Renal cortex interstitium (tissue), 11 donors: ENCODE results near the gene LEMD2. TPM values are rescaled to one million over a fixed set of nuclear protein-coding genes. Genes with fewer than 3 reads are reported as not detected.

ENCODE experiments used
- DNase-seq, 11 donors: peaks; one replicate each; pipeline ENCODE4 v3.0.0-alpha.2; 2013; ENCODE audit warnings: low read depth in 9 of 11, low spot score in 4 of 11; ENCODE audit errors: extremely low read depth in 1 of 11
- polyA plus RNA-seq, 3 donors: library from polyadenylated mRNA; unstranded; fragments of 120-200 nt; gene quantifications; one replicate each; pipeline ENCODE4 v1.2.1, GENCODE V29; 2013; ENCODE audit not compliant: insufficient read length in 3 of 3

The LEMD2 gene
- polyA plus RNA-seq, 3 donors, result 65.9 to 78.7 (median 66.1) TPM

- DNase-seq, result no peak
Observed at GRCh38 chr6:33802186-33802958, 13.4 kb upstream of the LEMD2 start.

DNA sequence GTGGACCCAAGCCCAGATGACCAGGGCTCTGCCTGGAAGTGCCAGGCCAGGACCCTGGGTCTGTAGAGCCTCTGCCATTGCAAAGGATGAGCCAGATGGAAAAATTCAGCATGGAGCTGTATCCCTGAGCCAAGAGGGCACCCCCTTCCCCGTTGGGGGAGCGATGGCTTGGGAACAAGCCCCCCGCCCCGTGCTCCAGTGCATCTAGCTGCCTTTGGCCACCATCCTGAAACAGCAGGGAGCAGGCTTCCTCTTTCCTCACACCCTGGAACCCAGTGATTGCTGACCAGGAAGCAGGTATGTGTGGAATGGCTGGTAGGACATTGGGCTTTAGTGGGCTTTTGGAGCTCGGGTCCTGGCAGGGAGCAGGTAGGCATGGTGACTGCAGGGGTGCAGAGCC, 12.7 kb upstream of the LEMD2 start:
- no peak for DNase-seq

GRCh38 chr6:33800248-33800969, 11.5 kb upstream of the LEMD2 start:
- no peak for DNase-seq

DNA sequence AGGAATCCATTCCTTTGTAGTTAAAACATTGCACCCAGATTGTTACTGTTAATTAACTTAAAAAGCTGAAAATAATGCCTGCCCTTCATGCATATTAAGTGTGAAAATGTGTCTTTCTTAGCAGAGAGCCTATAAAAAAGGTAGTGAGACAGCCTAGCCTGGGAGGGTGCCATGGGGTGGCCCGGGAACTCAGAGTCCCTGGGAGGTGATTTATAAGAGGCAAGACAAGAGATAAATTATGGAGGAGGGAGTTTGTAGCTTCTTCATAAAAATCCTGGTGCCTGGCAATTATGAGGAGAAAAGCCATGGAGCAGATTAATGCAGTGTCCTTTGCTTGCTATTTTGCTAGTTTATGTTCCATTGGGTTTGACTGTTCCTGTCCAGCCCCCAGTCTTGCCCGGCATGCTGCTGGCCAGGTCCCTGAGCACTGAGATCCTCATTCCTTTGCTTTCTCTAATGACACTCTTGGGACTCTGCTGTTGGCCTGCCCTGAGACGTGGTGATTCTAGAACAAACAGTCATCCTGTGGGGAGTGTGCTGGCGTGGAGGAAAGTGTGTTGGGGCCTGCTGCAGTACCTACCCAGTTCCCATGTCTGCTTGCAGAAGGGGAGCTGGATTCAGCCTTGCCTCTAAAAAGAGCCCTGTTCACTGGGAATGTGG, 10.7 kb upstream of the LEMD2 start:
- no peak for DNase-seq

DNA sequence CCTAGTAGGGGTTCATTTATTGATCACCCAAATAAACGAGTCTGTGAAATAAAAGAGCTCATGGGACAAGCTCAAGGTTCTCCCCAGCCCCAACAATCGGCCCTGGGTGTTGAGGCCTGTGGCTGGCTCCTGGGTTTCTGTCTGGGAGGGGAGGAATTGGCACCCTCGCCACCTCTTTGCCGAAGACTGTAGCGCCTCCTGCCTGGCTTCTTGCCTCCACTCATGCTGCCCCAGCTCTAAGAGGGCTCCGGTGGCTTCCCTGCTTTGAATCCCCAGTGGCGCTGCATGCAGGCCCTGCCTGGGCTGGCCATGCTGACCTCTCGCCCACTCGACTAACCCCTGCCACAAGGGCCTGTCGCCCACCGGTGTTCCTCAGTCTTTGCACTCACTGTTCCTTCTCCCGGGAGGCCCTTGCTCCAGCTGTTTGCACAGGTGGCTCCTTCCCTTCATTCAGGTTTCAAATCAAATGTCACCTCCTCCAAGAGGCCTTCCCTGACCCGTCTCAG, 9.5 kb upstream of the LEMD2 start:
- DNase-seq, result no peak

DNA sequence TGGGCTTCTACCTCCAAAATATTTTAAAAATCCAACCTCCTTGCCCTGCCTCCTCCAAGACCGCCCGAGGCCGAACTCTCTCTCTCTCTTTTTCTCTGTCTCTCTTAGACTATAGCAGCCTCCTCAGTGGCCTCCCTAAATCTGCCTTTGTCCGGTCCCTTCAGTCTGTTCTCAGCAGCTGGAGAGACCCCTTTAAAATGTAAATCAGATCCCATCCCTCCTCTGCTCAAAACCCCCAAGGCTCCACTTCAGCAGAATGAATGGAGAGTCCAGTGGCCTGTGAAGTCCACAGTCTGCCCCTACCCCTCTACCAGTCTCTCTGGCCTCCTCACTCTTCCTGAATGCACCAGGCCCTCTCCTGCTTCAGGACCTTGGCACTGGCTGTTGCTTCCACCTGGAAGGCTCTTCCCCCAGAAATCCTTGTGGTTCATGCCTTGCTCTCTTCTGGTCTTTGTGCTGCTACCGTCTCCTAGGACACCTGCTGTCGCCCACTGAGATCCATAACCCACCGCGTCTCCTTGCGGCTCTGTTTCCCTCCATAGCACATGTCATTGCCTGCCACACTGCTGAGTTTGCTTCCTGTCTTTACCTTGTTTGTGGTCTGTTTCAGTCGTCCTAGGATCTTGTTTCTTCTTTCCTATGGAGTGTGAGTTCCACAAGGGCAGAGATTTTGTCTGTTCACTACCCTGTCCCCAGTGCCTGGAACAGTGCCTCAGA, 8.9 kb upstream of the LEMD2 start:
- DNase-seq, result no peak

DNA sequence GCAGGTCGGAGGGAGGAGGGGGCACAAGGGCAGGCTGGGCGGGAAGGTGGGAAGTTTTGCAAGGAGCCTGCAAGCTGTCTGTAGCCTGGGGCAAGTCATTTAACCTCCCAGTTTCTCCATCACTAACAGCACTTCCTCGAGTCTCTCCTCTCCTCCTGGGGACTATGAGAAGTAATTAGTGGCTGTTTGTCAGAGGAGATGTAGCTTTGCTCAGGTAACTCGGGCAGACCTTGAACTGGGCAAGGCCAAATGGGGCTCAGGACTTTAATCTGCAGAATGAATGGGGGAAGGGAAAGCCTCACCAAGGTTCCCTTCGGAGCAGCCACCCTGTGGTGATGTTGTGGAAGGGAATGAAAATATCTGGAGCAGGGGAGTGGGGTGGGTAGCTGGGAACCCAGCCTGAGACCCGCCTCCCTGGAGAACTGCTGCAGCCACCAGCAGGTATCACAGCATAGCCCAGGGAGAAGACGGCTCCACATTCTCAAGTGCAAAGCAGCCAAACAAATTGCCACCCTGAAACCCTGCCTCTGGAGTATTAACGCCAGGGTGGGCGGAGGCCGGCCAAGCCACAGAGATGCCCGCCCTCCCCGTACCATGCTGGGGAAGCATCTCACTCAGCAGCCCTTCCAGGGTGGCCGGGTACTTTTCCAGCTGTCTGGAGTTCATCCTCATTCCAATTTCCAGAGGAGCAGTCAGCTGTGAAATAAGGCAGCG, 6.1 kb upstream of the LEMD2 start:
- no peak for DNase-seq

GRCh38 chr6:33792981-33793380, 4.1 kb upstream of the LEMD2 start:
- no peak for DNase-seq

DNA sequence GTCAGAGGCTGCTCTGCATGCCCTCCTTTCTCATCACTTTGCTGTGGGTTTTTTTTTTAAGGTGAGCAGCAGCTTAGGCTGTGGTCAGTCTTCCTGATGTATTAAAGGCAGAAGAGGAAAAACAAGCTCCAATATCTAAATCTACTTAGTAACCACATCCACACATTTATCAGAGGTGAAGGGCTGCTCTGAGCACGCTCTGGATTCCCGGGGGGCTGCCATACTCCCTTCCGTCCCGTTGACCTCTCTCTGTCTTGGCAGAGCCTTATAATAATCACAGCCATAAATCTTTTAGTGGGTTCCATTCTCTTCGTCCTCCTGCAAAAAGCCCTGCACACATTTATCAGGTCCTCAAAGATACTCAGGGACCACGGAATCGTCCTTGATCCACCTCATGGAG, 2.7 kb upstream of the LEMD2 start:
- DNase-seq, result no peak

DNA sequence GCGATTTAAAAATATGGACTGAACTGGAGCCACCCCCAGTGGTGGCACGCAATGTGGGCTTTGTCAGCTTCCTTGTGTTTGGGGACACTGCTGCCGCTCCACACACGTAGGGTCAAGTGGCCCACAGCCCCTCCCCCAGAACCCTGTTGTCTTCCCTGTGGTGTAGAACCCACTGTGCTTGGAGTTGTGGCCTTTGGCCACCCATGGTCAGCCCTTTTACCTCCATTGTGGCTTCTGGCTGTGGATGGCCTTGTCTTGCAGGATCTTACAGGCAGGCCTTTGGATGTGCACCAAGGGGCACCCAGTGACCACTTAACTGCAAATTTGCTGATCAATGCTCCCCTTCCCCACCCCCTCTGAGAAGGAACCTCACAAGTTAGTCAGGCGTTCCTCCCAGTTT, 2.0 kb upstream of the LEMD2 start:
- no peak for DNase-seq

- DNase-seq, result no peak
Observed at GRCh38 chr6:33790379-33790778, 1.4 kb upstream of the LEMD2 start.

GRCh38 chr6:33789550-33789895, 593 bp upstream of the LEMD2 start:
- no peak for DNase-seq

GRCh38 chr6:33787954-33788693, 806 bp downstream of the LEMD2 start:
- peak in 6 of 11 donors; percentile 38 to 70 (median 58) for DNase-seq

DNA sequence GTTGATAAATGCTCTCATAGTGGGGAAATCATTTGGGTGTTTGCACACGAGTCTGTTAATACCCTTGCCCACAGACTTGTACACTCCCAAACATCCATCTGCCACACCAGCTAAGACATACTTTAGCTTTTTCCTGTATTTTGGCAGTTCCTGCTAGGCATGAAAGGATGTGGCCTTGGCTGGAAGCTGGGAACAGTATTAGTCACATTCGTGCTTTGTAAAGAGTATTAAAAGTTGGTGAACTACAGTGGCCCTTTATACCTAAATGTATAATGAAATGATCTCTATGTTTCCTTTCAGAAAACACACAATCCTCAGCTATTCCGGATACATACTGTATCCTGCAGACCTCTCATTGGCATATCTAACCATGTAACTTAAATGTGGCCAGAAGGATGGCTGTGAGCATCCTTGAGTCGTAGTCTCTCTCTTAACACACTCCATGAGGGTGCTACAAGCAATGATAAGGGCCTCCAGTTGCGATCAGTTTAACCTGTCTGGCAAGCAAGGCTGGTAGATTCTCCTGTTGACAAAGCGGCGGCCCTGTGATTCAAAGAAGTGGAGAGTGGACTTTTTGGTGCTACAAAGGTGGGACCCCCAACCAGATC, 1.5 kb downstream of the LEMD2 start:
- DNase-seq, result no peak

DNA sequence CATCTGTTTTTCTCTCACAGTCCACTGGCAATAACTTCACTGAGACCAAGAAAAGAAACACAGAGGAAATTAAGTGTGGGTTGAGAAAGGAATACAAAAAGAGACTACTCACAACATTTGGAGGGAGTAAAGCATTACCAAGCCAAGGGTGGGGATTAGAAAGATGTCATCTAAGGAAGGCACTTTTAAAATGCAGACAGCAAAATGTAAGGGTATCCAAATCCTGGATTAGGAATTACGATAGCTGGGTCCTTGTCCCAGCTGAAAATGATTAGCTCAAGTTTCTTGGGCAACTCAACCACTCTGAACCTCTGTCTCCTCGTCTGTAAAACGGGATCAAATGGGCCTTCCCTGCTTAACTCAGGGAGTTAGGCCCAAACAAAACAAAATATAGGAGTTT, 2.2 kb downstream of the LEMD2 start:
- DNase-seq, result no peak

- DNase-seq, result no peak
Observed at GRCh38 chr6:33785778-33786177, 3.2 kb downstream of the LEMD2 start.

GRCh38 chr6:33784787-33785186, 4.1 kb downstream of the LEMD2 start:
- DNase-seq, result no peak
